Right lobe of liver (tissue), 4 donors: Measurements from ENCODE around the gene FSTL5.

Source experiments
- CTCF ChIP-seq, 4 donors: fragments of 200-600 bp in 3 of 4; fragments of 450-650 bp in 1 of 4; IDR thresholded peaks; one replicate each; pipeline versions ENCODE4 v1.5.1 to v1.8.0; 2016 to 2022; ENCODE audit warnings: antibody characterized with exemption in 4 of 4, mild to moderate bottlenecking in 2 of 4
- POLR2A ChIP-seq: fragments of 450-650 bp; IDR thresholded peaks from one replicate; pipeline ENCODE4 v1.6.1; 2017; ENCODE audit warnings: antibody characterized with exemption, mild to moderate bottlenecking
- donor health status: DM: no; HTN: no; CAD: no.
- donor health status: DM: no; HTN: no; CAD: no.
- donor health status: DM: no; HTN: yes; CAD: no.

DNA sequence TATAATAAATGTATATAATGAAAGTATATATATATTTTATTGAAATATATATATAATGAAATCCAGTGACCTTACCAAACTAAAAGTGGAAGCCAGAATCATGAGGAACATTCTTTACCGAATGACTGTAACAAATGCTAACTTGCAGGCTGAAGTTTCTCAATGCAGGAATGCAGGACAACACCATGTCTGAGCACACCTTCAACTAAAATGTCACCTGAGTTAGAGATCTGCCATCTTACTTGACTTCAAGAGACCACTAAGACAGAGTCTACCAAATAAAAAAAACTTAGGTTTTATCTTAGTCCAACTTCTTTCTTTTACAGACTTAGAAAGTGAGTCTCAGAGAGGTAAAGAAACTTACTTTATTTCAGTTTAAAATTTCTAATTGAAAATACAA lies 176.2 kb downstream of the FSTL5 start:
- TF ChIP-seq CTCF (IDR thresholded peaks at IDR 0.05) (no peak), POLR2A (no peak)
